ENCODE measurements around the gene NEK11.

GRCh38 chr3:131004603-131005002 lies 22.1 kb upstream of the NEK11 start:
- TF ChIP-seq CTCF (IDR thresholded peaks at IDR 0.05 in 8 of 11, conservative IDR thresholded peaks at IDR 0.05 in 3 of 11) (no peak), POLR2AphosphoS5 (IDR thresholded peaks at IDR 0.05) (no peak), POLR2A (IDR thresholded peaks at IDR 0.05) (no peak)
